Measurements from ENCODE around the gene CPB1.

Gene CPB1

DNA sequence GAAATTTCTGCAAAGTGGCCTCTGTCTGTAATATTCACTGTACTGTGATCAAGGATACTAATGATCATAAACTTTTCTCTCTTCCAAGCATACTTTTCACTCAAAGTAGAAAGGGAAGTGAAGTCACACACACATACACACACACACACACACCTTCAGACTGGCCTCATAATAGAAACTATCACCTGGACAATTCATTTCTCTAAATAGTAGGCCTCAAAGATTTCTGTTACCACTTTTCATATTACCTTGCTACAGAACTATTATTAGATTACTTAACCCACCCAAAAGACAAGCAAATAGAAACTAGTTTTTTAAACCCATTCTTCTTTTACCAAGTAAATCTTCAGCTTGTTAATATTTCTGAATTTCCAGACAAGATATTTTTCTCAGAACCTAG lies 12.2 kb downstream of the CPB1 start:
- H3K27me3 ChIP-seq (ENCODE audit: control insufficient read depth, insufficient read depth, low read length): no peaks in the 10 kb centered on the region
- no peaks in the 10 kb centered on the region for H3K9me3 ChIP-seq (ENCODE audit: control insufficient read depth, low read depth, low read length)
- H3K9ac ChIP-seq (ENCODE audit: low read length): no peak overlapping the region
- no peaks in the 10 kb centered on the region for H3K36me3 ChIP-seq (ENCODE audit: control insufficient read depth, low read depth, low read length)
- H3K4me3 ChIP-seq (ENCODE audit: low read length): no peak overlapping the region
- no peak overlapping the region for H3K27ac ChIP-seq (ENCODE audit: low read length)
- H3K4me1 ChIP-seq (ENCODE audit: control insufficient read depth, low read depth, low read length): no peaks in the 10 kb centered on the region

DNA sequence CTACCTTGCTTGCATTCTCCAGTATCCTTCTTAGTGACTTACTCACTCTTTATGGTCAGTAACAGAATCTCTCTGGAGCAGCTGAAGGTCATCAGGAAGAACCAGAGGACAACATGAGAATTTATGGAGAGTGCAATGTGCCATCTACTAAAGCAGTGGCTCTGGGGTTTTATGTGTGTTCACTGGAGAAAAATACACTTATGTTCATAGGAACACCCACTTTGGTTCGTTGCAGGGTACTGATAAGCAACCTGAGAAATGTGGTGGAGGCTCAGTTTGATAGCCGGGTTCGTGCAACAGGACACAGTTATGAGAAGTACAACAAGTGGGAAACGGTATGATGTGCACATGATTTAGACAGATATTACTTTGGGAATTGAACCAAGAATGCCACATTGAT lies 12.8 kb downstream of the CPB1 start:
- Histone ChIP-seq H3K27me3 (ENCODE audit: control insufficient read depth, insufficient read depth, low read length) (no peaks in the 10 kb centered on the region), H3K4me1 (ENCODE audit: control insufficient read depth, low read depth, low read length) (no peaks in the 10 kb centered on the region), H3K4me3 (ENCODE audit: low read length) (no peak overlapping the region), H3K9me3 (ENCODE audit: control insufficient read depth, low read depth, low read length) (no peaks in the 10 kb centered on the region), H3K36me3 (ENCODE audit: control insufficient read depth, low read depth, low read length) (no peaks in the 10 kb centered on the region), H3K27ac (ENCODE audit: low read length) (no peak overlapping the region), H3K9ac (ENCODE audit: low read length) (no peak overlapping the region)

DNA sequence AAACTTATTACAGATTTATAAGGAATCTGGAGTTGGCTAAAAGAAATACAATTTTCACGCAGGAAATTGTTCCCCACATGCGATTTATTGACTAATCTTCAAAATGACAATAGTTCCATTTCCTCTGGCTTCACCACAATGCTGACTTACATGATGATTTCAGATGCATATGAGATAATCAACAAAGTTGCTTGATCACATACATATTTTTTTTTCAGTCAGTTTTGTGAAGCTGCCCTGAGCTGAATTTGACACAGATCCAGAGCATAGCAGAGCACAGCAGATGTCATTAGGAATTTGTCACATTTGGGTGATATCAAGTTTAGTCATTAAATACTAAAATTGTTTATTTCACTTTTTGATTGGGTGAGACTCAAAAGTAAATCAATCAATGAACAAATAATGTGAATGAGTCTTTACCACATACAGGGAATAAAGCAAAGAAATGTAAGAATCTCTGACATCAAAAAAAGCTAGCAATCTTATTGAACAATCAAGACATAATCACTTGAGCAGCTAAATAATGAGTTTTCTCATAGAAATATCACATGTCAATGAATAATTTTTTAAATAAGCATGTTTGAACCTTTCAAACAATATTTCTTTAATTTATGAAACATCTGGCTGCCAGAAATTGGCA lies 18.3 kb downstream of the CPB1 start:
- no peaks in the 10 kb centered on the region for H3K4me1 ChIP-seq (ENCODE audit: control insufficient read depth, low read depth, low read length)
- no peaks in the 10 kb centered on the region for H3K9me3 ChIP-seq (ENCODE audit: control insufficient read depth, low read depth, low read length)
- no peaks in the 10 kb centered on the region for H3K27me3 ChIP-seq (ENCODE audit: control insufficient read depth, insufficient read depth, low read length)
- no peak overlapping the region for H3K9ac ChIP-seq (ENCODE audit: low read length)
- H3K27ac ChIP-seq (ENCODE audit: low read length): no peak overlapping the region
- no peak overlapping the region for H3K4me3 ChIP-seq (ENCODE audit: low read length)
- H3K36me3 ChIP-seq (ENCODE audit: control insufficient read depth, low read depth, low read length): no peaks in the 10 kb centered on the region

DNA sequence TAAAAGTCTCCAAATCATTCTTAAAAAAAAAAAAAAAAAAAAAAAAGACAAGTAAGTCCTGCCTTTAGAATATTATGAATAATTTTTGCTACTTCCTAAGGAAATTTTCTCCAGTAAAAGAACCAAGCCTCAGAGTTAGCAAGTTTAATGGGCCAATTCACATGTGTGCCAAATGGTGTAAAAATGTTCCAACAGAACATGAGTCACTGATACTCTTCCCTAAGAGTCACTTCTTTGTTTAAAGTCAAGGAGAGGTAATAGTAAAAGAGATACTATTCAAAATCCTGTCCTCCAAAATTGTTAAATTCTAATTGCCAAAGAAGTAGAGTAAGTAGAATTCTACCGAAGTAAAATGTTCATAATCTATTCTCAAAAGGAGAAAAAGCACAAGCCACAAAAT lies 19.7 kb downstream of the CPB1 start:
- Histone ChIP-seq H3K27me3 (ENCODE audit: control insufficient read depth, insufficient read depth, low read length) (no peaks in the 10 kb centered on the region), H3K4me3 (ENCODE audit: low read length) (no peak overlapping the region), H3K9ac (ENCODE audit: low read length) (no peak overlapping the region)

DNA sequence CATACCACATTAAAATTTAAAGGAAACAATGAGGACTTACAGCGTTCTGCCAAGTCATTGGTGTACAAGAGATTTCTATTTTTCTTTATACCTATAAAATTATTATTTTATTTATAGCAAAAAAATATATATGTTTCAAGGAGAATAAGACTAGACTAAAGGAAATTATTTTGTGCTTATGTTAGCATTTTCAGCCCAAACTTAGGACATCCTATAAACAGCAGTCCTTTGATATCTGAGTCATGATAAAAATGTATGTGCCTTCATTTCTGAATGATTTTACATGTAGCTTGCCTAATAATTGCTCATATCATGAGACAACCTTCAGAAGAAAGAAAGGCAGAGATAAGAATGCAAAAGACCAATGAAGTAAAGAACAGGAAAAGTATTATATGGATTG lies 20.8 kb downstream of the CPB1 start:
- H3K9me3 ChIP-seq (ENCODE audit: control insufficient read depth, low read depth, low read length): no peaks in the 10 kb centered on the region
- no peaks in the 10 kb centered on the region for H3K4me1 ChIP-seq (ENCODE audit: control insufficient read depth, low read depth, low read length)
- H3K4me3 ChIP-seq (ENCODE audit: low read length): no peak overlapping the region
- no peak overlapping the region for H3K27ac ChIP-seq (ENCODE audit: low read length)
- H3K36me3 ChIP-seq (ENCODE audit: control insufficient read depth, low read depth, low read length): no peaks in the 10 kb centered on the region
- no peaks in the 10 kb centered on the region for H3K27me3 ChIP-seq (ENCODE audit: control insufficient read depth, insufficient read depth, low read length)
- no peak overlapping the region for H3K9ac ChIP-seq (ENCODE audit: low read length)

More for the DNA sequence above, 19.7 kb downstream of the CPB1 start:
- Histone ChIP-seq H3K36me3 (ENCODE audit: control insufficient read depth, low read depth, low read length) (no peaks in the 10 kb centered on the region), H3K4me1 (ENCODE audit: control insufficient read depth, low read depth, low read length) (no peaks in the 10 kb centered on the region), H3K9me3 (ENCODE audit: control insufficient read depth, low read depth, low read length) (no peaks in the 10 kb centered on the region), H3K27ac (ENCODE audit: low read length) (no peak overlapping the region)

DNA sequence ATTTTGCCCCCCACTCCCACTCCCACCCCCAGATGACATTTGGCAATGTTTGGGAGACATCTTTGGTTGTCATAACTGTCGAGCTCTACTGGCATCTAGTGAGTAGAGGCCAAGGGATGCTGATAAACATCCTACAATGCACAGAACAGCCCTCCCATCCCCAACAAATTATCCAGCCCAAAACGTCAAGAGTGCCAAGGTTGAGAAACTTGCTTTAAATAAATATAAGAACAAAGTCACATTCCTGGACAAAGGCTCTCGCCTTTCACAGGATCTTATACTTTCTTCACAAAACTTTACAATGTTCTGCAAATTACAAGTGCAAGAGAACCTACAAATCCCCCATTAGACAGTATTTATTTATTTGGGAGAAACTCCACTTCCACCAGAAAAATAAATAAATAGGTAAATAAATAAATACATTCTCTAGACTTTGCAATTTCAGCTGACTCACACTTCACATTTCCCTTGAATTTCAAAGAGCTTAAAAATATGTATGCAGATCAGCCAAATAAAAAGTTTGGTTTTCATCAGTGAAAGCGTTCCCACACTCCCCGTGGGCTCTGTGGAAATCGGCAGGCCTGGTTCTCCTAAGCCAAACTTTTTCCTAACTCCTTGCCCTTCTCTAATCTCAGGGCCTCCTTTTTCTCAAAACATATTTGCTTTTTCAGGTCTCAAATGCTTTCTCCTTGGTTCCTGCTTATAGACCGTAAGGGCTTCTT lies 24.8 kb downstream of the CPB1 start:
- H3K4me3 ChIP-seq (ENCODE audit: low read length): no peak overlapping the region
- no peak overlapping the region for H3K9ac ChIP-seq (ENCODE audit: low read length)
- no peaks in the 10 kb centered on the region for H3K36me3 ChIP-seq (ENCODE audit: control insufficient read depth, low read depth, low read length)

DNA sequence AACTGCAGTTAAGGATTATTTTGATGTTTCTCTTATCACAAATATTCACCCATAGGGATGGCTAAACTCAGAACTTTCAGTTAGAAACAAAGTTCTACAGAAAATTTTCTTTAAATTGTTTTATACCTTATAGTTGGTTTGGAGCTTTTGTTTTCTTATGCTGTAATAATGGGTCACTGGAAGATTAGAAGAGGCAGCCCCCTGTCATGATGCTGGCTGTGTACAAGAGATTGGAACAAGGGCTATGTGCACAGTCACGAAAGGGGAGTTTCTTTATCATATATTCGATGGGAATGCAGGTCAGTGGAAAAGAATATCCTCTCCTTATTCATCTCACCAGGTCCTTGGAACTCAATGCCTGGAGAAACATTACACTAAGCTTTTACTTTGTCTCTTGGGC lies 25.5 kb downstream of the CPB1 start:
- H3K36me3 ChIP-seq (ENCODE audit: control insufficient read depth, low read depth, low read length): no peaks in the 10 kb centered on the region
- H3K27ac ChIP-seq (ENCODE audit: low read length): no peak overlapping the region
- no peaks in the 10 kb centered on the region for H3K9me3 ChIP-seq (ENCODE audit: control insufficient read depth, low read depth, low read length)
- H3K4me3 ChIP-seq (ENCODE audit: low read length): no peak overlapping the region
- H3K9ac ChIP-seq (ENCODE audit: low read length): no peak overlapping the region
- no peaks in the 10 kb centered on the region for H3K27me3 ChIP-seq (ENCODE audit: control insufficient read depth, insufficient read depth, low read length)
- no peaks in the 10 kb centered on the region for H3K4me1 ChIP-seq (ENCODE audit: control insufficient read depth, low read depth, low read length)

More for the DNA sequence above, 24.8 kb downstream of the CPB1 start:
- no peaks in the 10 kb centered on the region for H3K4me1 ChIP-seq (ENCODE audit: control insufficient read depth, low read depth, low read length)
- H3K27ac ChIP-seq (ENCODE audit: low read length): no peak overlapping the region
- H3K27me3 ChIP-seq (ENCODE audit: control insufficient read depth, insufficient read depth, low read length): no peaks in the 10 kb centered on the region
- no peaks in the 10 kb centered on the region for H3K9me3 ChIP-seq (ENCODE audit: control insufficient read depth, low read depth, low read length)

DNA sequence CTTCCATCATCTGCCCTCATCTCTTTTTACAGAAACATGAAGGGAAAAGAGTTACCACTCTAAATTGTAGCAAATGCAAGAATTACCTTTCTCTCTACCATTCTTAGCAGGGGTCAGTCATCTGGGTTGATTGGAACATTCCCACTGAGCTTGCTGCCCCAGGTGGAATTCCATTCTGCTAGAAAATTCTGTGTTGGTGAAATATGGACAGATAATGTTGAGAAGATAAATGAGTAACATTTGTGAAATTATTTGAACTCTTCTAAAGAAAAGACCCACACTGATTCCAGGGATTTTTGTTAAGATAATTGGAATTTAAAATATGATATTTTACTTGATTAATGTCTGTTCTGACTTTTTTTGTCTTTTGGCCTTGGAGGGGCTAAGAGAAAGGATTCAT lies 26.4 kb downstream of the CPB1 start:
- Histone ChIP-seq H3K9me3 (ENCODE audit: control insufficient read depth, low read depth, low read length) (no peaks in the 10 kb centered on the region), H3K4me3 (ENCODE audit: low read length) (no peak overlapping the region), H3K36me3 (ENCODE audit: control insufficient read depth, low read depth, low read length) (no peaks in the 10 kb centered on the region), H3K27ac (ENCODE audit: low read length) (no peak overlapping the region), H3K9ac (ENCODE audit: low read length) (no peak overlapping the region), H3K27me3 (ENCODE audit: control insufficient read depth, insufficient read depth, low read length) (no peaks in the 10 kb centered on the region), H3K4me1 (ENCODE audit: control insufficient read depth, low read depth, low read length) (no peaks in the 10 kb centered on the region)

DNA sequence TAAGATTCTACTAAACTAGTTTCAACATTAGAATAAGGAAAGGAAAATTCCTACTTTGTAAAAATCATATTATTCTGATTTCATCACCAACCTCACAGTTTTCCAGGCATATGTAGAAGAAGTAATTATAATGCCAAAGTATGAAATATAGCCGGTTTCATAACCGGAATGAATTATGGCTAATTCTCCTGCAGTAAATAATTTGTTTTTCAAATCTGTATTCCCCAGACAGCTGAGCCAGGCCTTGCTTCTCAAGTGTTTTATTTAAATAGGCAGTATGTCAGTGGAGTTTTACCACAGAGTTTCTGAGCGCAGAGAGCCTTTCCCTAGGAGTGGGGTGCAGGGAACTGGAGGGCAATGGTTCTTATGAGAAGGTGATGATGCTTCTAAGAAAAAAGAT lies 28.8 kb downstream of the CPB1 start:
- Histone ChIP-seq H3K27me3 (ENCODE audit: control insufficient read depth, insufficient read depth, low read length) (no peaks in the 10 kb centered on the region), H3K4me3 (ENCODE audit: low read length) (no peak overlapping the region), H3K36me3 (ENCODE audit: control insufficient read depth, low read depth, low read length) (no peaks in the 10 kb centered on the region), H3K9ac (ENCODE audit: low read length) (no peak overlapping the region), H3K9me3 (ENCODE audit: control insufficient read depth, low read depth, low read length) (no peaks in the 10 kb centered on the region), H3K27ac (ENCODE audit: low read length) (no peak overlapping the region), H3K4me1 (ENCODE audit: control insufficient read depth, low read depth, low read length) (no peaks in the 10 kb centered on the region)

DNA sequence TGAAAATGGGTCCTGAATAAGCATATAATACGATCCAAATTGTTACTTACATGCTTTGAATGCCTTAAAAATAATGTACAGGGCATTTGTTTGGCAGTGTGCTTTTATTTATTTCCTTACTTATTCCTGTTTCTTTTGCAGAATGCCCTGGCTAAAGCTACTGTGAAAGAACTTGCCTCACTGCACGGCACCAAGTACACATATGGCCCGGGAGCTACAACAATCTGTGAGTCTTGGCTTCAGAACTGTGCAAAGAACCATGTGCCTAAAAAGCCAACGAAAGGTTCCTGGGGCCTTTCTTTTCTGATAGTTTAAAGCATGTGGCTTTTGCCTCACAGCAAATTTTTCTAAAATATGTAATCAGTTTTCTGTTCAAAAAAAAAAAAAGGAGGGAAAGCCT lies 29.7 kb downstream of the CPB1 start:
- no peaks in the 10 kb centered on the region for H3K4me1 ChIP-seq (ENCODE audit: control insufficient read depth, low read depth, low read length)
- no peaks in the 10 kb centered on the region for H3K36me3 ChIP-seq (ENCODE audit: control insufficient read depth, low read depth, low read length)
- no peak overlapping the region for H3K9ac ChIP-seq (ENCODE audit: low read length)
- H3K4me3 ChIP-seq (ENCODE audit: low read length): no peak overlapping the region
- H3K27me3 ChIP-seq (ENCODE audit: control insufficient read depth, insufficient read depth, low read length): no peaks in the 10 kb centered on the region
- H3K27ac ChIP-seq (ENCODE audit: low read length): no peak overlapping the region
- no peaks in the 10 kb centered on the region for H3K9me3 ChIP-seq (ENCODE audit: control insufficient read depth, low read depth, low read length)

DNA sequence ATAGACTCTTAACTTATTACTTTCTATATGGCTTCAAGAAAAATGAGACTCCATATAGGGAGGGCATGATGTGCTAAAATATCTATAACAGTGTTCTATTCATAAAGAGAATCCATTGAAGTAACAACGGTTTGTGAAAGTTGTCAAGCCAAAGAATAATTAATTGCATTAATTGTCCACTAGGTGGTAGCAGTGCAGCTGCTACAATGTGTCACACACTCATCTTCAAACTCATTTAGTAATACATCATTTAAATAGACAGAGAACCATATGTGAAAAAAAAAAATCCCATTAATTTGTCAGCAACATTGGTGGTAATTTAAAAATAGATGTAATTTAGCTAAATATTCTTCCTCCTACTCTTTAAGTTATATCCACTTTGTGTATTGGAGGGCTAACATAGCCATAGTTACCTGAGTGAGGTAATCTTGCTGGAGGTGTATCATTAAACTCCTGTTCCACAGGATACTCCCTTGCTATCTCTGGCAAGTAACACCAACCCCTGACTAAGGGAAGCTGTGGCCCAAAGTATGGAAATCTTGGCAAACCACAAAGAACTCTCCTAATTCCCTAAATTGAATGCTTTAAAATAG lies 33.8 kb downstream of the CPB1 start:
- no peaks in the 10 kb centered on the region for H3K9me3 ChIP-seq (ENCODE audit: control insufficient read depth, low read depth, low read length)
- H3K4me1 ChIP-seq (ENCODE audit: control insufficient read depth, low read depth, low read length): no peaks in the 10 kb centered on the region

DNA sequence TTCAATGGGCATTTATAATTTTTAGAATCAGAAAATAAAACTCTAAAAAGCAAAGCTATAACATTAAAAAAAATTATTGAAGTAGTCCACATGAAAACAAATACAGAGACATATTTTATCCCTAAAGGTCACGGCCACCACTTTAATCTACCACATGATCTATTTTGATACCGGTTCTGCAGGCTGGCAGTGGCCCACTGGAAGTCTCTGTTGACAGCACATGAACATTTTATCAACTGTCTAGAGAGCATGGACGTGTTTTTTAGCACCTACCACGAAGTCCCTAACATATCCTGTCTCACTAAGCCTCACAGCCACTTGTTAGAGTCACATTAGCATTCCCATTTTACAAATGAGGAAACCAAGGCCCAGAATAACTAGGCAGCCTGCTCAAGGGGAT lies 35.7 kb downstream of the CPB1 start:
- H3K4me3 ChIP-seq (ENCODE audit: low read length): no peak overlapping the region
- no peaks in the 10 kb centered on the region for H3K36me3 ChIP-seq (ENCODE audit: control insufficient read depth, low read depth, low read length)
- H3K27ac ChIP-seq (ENCODE audit: low read length): no peak overlapping the region
- H3K4me1 ChIP-seq (ENCODE audit: control insufficient read depth, low read depth, low read length): no peaks in the 10 kb centered on the region
- H3K9me3 ChIP-seq (ENCODE audit: control insufficient read depth, low read depth, low read length): no peaks in the 10 kb centered on the region
- H3K9ac ChIP-seq (ENCODE audit: low read length): no peak overlapping the region
- no peaks in the 10 kb centered on the region for H3K27me3 ChIP-seq (ENCODE audit: control insufficient read depth, insufficient read depth, low read length)

More for the DNA sequence above, 33.8 kb downstream of the CPB1 start:
- Histone ChIP-seq H3K27ac (ENCODE audit: low read length) (no peak overlapping the region), H3K9ac (ENCODE audit: low read length) (no peak overlapping the region), H3K27me3 (ENCODE audit: control insufficient read depth, insufficient read depth, low read length) (no peaks in the 10 kb centered on the region), H3K4me3 (ENCODE audit: low read length) (no peak overlapping the region), H3K36me3 (ENCODE audit: control insufficient read depth, low read depth, low read length) (no peaks in the 10 kb centered on the region)
